Liver (tissue), 9 donors: Measurements from ENCODE around the gene SCUBE1. TPM values are rescaled to one million over a fixed set of nuclear protein-coding genes. Genes with fewer than 3 reads are reported as not detected.
A peak's percentile ranks its signal among the peaks of the same experiment; 100 is the strongest.

ENCODE experiments used
- DNase-seq: peaks from one replicate; pipeline ENCODE4 v3.0.0-alpha.2; 2017; ENCODE audit warnings: low spot score
- H3K27ac ChIP-seq, 2 donors: one replicate each; pipeline ENCODE4 v1.7.0; 2013; ENCODE audit warnings: inconsistent platforms in 2 of 2, low read length in 2 of 2, control low read depth in 1 of 2, low read depth in 1 of 2, mild to moderate bottlenecking in 1 of 2
- H3K27me3 ChIP-seq, 4 donors: one replicate each; pipeline versions ENCODE4 v1.6.1 to v1.7.0; 2013; ENCODE audit warnings: low read length in 3 of 4, inconsistent platforms in 1 of 4, mild to moderate bottlenecking in 1 of 4, moderate library complexity in 1 of 4; ENCODE audit not compliant: control insufficient read depth in 4 of 4, insufficient read depth in 4 of 4
- H3K36me3 ChIP-seq, 4 donors: one replicate each; pipeline versions ENCODE4 v1.6.1 to v1.7.0; 2013; ENCODE audit warnings: low read length in 3 of 4, mild to moderate bottlenecking in 3 of 4, low read depth in 1 of 4, moderate library complexity in 1 of 4; ENCODE audit not compliant: control insufficient read depth in 4 of 4, insufficient read depth in 3 of 4
- H3K4me1 ChIP-seq, 4 donors: one replicate each; pipeline versions ENCODE4 v1.6.1 to v1.7.0; 2013; ENCODE audit warnings: low read length in 3 of 4, mild to moderate bottlenecking in 3 of 4, moderate library complexity in 1 of 4; ENCODE audit not compliant: control insufficient read depth in 4 of 4, insufficient read depth in 4 of 4
- H3K4me3 ChIP-seq, 3 donors: one replicate each; pipeline versions ENCODE4 v1.6.1 to v1.7.0; 2013; ENCODE audit warnings: low read length in 3 of 3, control low read depth in 1 of 3, low read depth in 1 of 3, mild to moderate bottlenecking in 1 of 3
- H3K9ac ChIP-seq, 2 donors: one replicate each; pipeline ENCODE4 v1.7.0; 2013; ENCODE audit warnings: low read length in 2 of 2, mild to moderate bottlenecking in 2 of 2, moderate library complexity in 2 of 2, control low read depth in 1 of 2, low read depth in 1 of 2
- H3K9me3 ChIP-seq, 4 donors: one replicate each; pipeline versions ENCODE4 v1.6.1 to v1.7.0; 2013; ENCODE audit warnings: low read length in 3 of 4; ENCODE audit not compliant: control insufficient read depth in 4 of 4
- EGR1 ChIP-seq, 2 donors: IDR thresholded peaks; 2 replicates each; pipeline ENCODE4 v1.6.1; 2016 to 2018; ENCODE audit warnings: antibody characterized with exemption in 2 of 2, low read depth in 2 of 2
- FOXA1 ChIP-seq: IDR thresholded peaks from 2 replicates; pipeline ENCODE4 v1.6.1; 2016; ENCODE audit warnings: antibody characterized with exemption
- FOXA2 ChIP-seq: IDR thresholded peaks from 2 replicates; pipeline ENCODE4 v1.6.1; 2016; ENCODE audit warnings: antibody characterized with exemption
- GABPA ChIP-seq, 2 donors: IDR thresholded peaks in 1 of 2; conservative IDR thresholded peaks in 1 of 2; 2 replicates each; pipeline ENCODE4 v1.6.1; 2016; ENCODE audit warnings: antibody characterized with exemption in 2 of 2, mild to moderate bottlenecking in 1 of 2, moderate library complexity in 1 of 2
- HNF4A ChIP-seq, 2 donors: conservative IDR thresholded peaks; 2 replicates each; pipeline ENCODE4 v1.6.1; 2016; ENCODE audit warnings: antibody characterized with exemption in 2 of 2, mild to moderate bottlenecking in 2 of 2
- HNF4G ChIP-seq: IDR thresholded peaks from 2 replicates; pipeline ENCODE4 v1.6.1; 2016; ENCODE audit warnings: antibody characterized with exemption
- JUND ChIP-seq, 2 donors: IDR thresholded peaks; 2 replicates each; pipeline ENCODE4 v1.6.1; 2016; ENCODE audit warnings: antibody characterized with exemption in 2 of 2
- NR2F2 ChIP-seq: IDR thresholded peaks from 2 replicates; pipeline ENCODE4 v1.6.1; 2016; ENCODE audit warnings: antibody characterized with exemption
- RAD21 ChIP-seq, 2 donors: IDR thresholded peaks; 2 replicates each; pipeline ENCODE4 v1.6.1; 2016; ENCODE audit warnings: antibody characterized with exemption in 2 of 2, mild to moderate bottlenecking in 2 of 2
- RXRA ChIP-seq, 2 donors: IDR thresholded peaks; 2 replicates each; pipeline ENCODE4 v1.6.1; 2017 to 2018; ENCODE audit warnings: antibody characterized with exemption in 2 of 2, mild to moderate bottlenecking in 1 of 2
- SP1 ChIP-seq: IDR thresholded peaks from 2 replicates; pipeline ENCODE4 v1.6.1; 2018; ENCODE audit warnings: antibody characterized with exemption, mild to moderate bottlenecking
- TAF1 ChIP-seq: conservative IDR thresholded peaks from 2 replicates; pipeline ENCODE4 v1.6.1; 2016; ENCODE audit warnings: antibody characterized with exemption, mild to moderate bottlenecking
- YY1 ChIP-seq: IDR thresholded peaks from 2 replicates; pipeline ENCODE4 v1.6.1; 2016; ENCODE audit warnings: antibody characterized with exemption, mild to moderate bottlenecking
- WGBS: extraction: QIAGEN DNeasy Blood & Tissue Kit; methylation state at CpG from one replicate; pipeline ENCODE4 v1.1.7; 2013; 5-methylcytosine and 5-hydroxymethylcytosine counted together
- polyA plus RNA-seq, 2 donors: library from polyadenylated mRNA; stranded (reverse) in 1 of 2; unstranded in 1 of 2; fragments of 200-250 nt in 1 of 2; fragments of >200 nt in 1 of 2; fragmentation: Nextera tagmentation in 1 of 2; extraction: Ambion mirVana in 1 of 2; gene quantifications; one replicate each; pipeline versions ENCODE4 v1.2.1 to v1.2.3, GENCODE V29; 2013 to 2015
- total RNA-seq, 2 donors: library from RNA; depleted of rRNA; stranded (reverse); fragments of >200 nt; gene quantifications; one replicate each; pipeline ENCODE4 v1.2.3, GENCODE V29; 2014
- TF ChIP-seq, protein P1 (sequence below): IDR thresholded peaks from 2 replicates; pipeline ENCODE4 v1.6.1; 2016; ENCODE audit warnings: antibody characterized with exemption
- TF ChIP-seq, protein P2 (sequence below): IDR thresholded peaks from 2 replicates; pipeline ENCODE4 v1.6.1; 2016; ENCODE audit warnings: antibody characterized with exemption, mild to moderate bottlenecking
- TF ChIP-seq, protein P3 (sequence below): IDR thresholded peaks from 2 replicates; pipeline ENCODE4 v1.6.1; 2016; ENCODE audit warnings: antibody characterized with exemption
- TF ChIP-seq, protein P4 (sequence below): fragments of 150-350 bp; IDR thresholded peaks from 2 replicates; pipeline ENCODE4 v1.5.1; 2017; ENCODE audit warnings: improper control_type of control experiment, low read depth, low read length; ENCODE audit not compliant: missing input control
- TF ChIP-seq, protein P5 (sequence below): IDR thresholded peaks from 2 replicates; pipeline ENCODE4 v1.6.1; 2016; ENCODE audit warnings: antibody characterized with exemption
- donor health status: healthy.
- donor health status: healthy.
- donor health status: healthy.
- donor health status: healthy.
- donor health status: healthy.

SCUBE1 gene
- total and polyA plus RNA-seq, 4 donors = 0.07 to 0.46 (median 0.08) TPM; not detected in 1

DNA sequence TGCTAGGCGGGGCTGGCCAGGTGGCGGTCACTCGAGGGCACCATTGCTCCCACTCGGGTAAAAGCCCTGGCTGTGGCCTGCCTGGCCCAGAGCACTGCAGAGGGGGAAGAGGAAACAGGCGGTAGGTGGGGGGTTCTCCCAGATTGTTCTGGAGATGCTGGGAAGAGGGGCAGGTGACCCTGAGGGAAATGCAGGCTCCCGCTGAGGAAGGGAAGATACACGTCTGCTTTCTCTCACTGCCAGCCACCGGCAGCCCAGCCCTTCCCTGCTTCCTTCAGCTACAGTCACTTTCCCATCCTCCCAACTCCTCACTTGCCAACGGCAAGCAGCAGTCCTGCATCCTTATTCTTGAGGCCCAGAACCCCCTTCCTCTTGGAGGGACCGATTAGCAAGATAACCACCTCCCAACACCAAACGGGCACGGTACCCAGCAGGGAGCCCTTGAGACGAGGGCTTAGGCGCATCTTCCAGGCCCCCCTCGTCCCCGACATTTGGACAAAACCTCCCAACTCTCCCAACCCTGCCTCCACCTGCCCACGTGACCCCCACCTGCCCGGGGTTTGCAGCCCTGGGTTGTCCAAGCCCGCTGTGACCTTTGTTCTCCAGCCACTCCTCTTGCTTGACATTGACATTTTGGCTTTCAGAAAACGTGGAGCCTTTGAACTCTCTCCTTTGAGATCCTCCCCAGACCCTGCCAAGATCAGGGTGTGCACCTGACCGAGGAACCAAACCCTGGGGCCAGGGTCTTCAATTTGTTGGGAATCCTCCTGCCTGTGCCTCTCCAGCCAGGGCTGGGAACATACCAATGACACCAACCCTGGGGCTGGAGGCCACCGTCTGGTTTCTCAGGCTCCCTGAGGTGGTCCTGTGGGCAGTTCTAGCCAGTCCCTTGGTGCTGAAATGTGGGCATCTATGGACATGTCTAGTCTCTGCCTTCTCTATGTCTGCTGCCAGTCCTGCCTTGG, 107.4 kb downstream of the SCUBE1 start:
- TF ChIP-seq JUND (IDR thresholded peaks at IDR 0.05) (no peak), YY1 (no peak), FOXA1 (no peak), TAF1 (no peak), RAD21 (IDR thresholded peaks at IDR 0.05) (no peak), GABPA (IDR thresholded peaks at IDR 0.05 in 1 of 2, conservative IDR thresholded peaks at IDR 0.05 in 1 of 2) (no peak), NR2F2 (no peak), HNF4A (conservative IDR thresholded peaks at IDR 0.05) (peak; percentile 67 to 79), EGR1 (IDR thresholded peaks at IDR 0.05; ENCODE audit: low read depth in 2 of 2) (no peak), SP1 (no peak), HNF4G (peak; percentile 43), FOXA2 (no peak), RXRA (IDR thresholded peaks at IDR 0.05) (peak in 1 of 2 donors; percentile 51)
- TF ChIP-seq, protein P1, sequence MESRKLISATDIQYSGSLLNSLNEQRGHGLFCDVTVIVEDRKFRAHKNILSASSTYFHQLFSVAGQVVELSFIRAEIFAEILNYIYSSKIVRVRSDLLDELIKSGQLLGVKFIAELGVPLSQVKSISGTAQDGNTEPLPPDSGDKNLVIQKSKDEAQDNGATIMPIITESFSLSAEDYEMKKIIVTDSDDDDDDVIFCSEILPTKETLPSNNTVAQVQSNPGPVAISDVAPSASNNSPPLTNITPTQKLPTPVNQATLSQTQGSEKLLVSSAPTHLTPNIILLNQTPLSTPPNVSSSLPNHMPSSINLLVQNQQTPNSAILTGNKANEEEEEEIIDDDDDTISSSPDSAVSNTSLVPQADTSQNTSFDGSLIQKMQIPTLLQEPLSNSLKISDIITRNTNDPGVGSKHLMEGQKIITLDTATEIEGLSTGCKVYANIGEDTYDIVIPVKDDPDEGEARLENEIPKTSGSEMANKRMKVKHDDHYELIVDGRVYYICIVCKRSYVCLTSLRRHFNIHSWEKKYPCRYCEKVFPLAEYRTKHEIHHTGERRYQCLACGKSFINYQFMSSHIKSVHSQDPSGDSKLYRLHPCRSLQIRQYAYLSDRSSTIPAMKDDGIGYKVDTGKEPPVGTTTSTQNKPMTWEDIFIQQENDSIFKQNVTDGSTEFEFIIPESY = no peak
- TF ChIP-seq, protein P2, sequence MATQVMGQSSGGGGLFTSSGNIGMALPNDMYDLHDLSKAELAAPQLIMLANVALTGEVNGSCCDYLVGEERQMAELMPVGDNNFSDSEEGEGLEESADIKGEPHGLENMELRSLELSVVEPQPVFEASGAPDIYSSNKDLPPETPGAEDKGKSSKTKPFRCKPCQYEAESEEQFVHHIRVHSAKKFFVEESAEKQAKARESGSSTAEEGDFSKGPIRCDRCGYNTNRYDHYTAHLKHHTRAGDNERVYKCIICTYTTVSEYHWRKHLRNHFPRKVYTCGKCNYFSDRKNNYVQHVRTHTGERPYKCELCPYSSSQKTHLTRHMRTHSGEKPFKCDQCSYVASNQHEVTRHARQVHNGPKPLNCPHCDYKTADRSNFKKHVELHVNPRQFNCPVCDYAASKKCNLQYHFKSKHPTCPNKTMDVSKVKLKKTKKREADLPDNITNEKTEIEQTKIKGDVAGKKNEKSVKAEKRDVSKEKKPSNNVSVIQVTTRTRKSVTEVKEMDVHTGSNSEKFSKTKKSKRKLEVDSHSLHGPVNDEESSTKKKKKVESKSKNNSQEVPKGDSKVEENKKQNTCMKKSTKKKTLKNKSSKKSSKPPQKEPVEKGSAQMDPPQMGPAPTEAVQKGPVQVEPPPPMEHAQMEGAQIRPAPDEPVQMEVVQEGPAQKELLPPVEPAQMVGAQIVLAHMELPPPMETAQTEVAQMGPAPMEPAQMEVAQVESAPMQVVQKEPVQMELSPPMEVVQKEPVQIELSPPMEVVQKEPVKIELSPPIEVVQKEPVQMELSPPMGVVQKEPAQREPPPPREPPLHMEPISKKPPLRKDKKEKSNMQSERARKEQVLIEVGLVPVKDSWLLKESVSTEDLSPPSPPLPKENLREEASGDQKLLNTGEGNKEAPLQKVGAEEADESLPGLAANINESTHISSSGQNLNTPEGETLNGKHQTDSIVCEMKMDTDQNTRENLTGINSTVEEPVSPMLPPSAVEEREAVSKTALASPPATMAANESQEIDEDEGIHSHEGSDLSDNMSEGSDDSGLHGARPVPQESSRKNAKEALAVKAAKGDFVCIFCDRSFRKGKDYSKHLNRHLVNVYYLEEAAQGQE = peak; percentile 65
- TF ChIP-seq, protein P3, sequence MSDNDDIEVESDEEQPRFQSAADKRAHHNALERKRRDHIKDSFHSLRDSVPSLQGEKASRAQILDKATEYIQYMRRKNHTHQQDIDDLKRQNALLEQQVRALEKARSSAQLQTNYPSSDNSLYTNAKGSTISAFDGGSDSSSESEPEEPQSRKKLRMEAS = peak; percentile 40
- TF ChIP-seq, protein P4, sequence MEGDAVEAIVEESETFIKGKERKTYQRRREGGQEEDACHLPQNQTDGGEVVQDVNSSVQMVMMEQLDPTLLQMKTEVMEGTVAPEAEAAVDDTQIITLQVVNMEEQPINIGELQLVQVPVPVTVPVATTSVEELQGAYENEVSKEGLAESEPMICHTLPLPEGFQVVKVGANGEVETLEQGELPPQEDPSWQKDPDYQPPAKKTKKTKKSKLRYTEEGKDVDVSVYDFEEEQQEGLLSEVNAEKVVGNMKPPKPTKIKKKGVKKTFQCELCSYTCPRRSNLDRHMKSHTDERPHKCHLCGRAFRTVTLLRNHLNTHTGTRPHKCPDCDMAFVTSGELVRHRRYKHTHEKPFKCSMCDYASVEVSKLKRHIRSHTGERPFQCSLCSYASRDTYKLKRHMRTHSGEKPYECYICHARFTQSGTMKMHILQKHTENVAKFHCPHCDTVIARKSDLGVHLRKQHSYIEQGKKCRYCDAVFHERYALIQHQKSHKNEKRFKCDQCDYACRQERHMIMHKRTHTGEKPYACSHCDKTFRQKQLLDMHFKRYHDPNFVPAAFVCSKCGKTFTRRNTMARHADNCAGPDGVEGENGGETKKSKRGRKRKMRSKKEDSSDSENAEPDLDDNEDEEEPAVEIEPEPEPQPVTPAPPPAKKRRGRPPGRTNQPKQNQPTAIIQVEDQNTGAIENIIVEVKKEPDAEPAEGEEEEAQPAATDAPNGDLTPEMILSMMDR = no peak
- TF ChIP-seq, protein P5, sequence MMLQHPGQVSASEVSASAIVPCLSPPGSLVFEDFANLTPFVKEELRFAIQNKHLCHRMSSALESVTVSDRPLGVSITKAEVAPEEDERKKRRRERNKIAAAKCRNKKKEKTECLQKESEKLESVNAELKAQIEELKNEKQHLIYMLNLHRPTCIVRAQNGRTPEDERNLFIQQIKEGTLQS = no peak
- H3K4me1 ChIP-seq = peaks cover 21 to 85% (median 50%) of the 10 kb centered on the region in 4 donors
- no peak for DNase-seq
- H3K4me3 ChIP-seq = no peak overlapping the region
- 55% methylated on average over 22 of the region's 22 CpGs for WGBS
- H3K9ac ChIP-seq = peak overlapping the region; percentile 21 to 29
- H3K27ac ChIP-seq = peak overlapping the region; percentile 94 to 96
- no peaks in the 10 kb centered on the region for H3K36me3 ChIP-seq
- H3K27me3 ChIP-seq = no peaks in the 10 kb centered on the region
- H3K9me3 ChIP-seq = no peaks in the 10 kb centered on the region
